A673 (cell line): ENCODE data around the gene CFLAR. TPM values are rescaled to one million over a fixed set of nuclear protein-coding genes. Genes with fewer than 3 reads are reported as not detected.

Experiments
- BruUV-seq: library from RNA; stranded (reverse); fragments of 400-500 nt; replicated peaks from 2 replicates; lab custom pipeline; 2021; lab: Mats Ljungman, UMichigan
- CTCF ChIA-PET: fragments of 300-600 bp; sonication (Branson Sonifier 250); formaldehyde crosslinking; loops from one replicate; lab custom pipeline; 2022; ENCODE audit warnings: antibody characterized with exemption; lab: Charles Lee
- POLR2A ChIA-PET: fragments of 300-600 bp; sonication (Branson Sonifier 250); formaldehyde crosslinking; loops from one replicate; lab custom pipeline; 2022; ENCODE audit warnings: antibody characterized with exemption; ENCODE audit not compliant: low non-redundant PET; lab: Charles Lee
- DNase-seq: peaks from one replicate; pipeline ENCODE4 v3.0.0-alpha.2; 2015; ENCODE audit warnings: low spot score
- H3K27ac ChIP-seq: fragments of 200-600 bp; sonication (generic); 2 replicates; pipeline ENCODE4 v1.5.1; 2016; ENCODE audit warnings: mixed run types, low read depth, mild to moderate bottlenecking, mixed read lengths, antibody characterized with exemption, low read length; ENCODE audit not compliant: poor library complexity, severe bottlenecking
- H3K27me3 ChIP-seq: fragments of 200-600 bp; sonication (generic); replicated peaks from 2 replicates; pipeline ENCODE4 v1.6.1; 2017; ENCODE audit warnings: mixed run types, low read depth, mild to moderate bottlenecking, mixed read lengths, antibody characterized with exemption, low read length; ENCODE audit not compliant: insufficient read depth, poor library complexity
- H3K36me3 ChIP-seq: fragments of 200-600 bp; sonication (generic); 2 replicates; pipeline ENCODE4 v1.6.1; 2016; ENCODE audit warnings: mixed run types, mild to moderate bottlenecking, mixed read lengths, antibody characterized with exemption, low read length; ENCODE audit not compliant: insufficient read depth, poor library complexity, severe bottlenecking
- H3K4me1 ChIP-seq: fragments of 200-600 bp; sonication (generic); 2 replicates; pipeline ENCODE4 v1.6.1; 2017; ENCODE audit warnings: mixed run types, mild to moderate bottlenecking, mixed read lengths, antibody characterized with exemption, low read length; ENCODE audit not compliant: insufficient read depth, poor library complexity, severe bottlenecking
- H3K4me3 ChIP-seq: fragments of 200-600 bp; sonication (generic); 2 replicates; pipeline ENCODE4 v1.5.1; 2016; ENCODE audit warnings: low read depth, mixed run types, mild to moderate bottlenecking, mixed read lengths, low read length; ENCODE audit not compliant: poor library complexity, severe bottlenecking
- H3K9me3 ChIP-seq: fragments of 200-600 bp; sonication (generic); 2 replicates; pipeline ENCODE4 v1.6.1; 2016; ENCODE audit warnings: mixed run types, low read depth, mild to moderate bottlenecking, mixed read lengths, antibody characterized with exemption, low read length; ENCODE audit not compliant: poor library complexity, severe bottlenecking
- CTCF ChIP-seq: fragments of 300-800, 200-600 bp; sonication (generic); conservative IDR thresholded peaks from 2 replicates; pipeline ENCODE4 v1.5.1; 2017; ENCODE audit warnings: low read depth, mild to moderate bottlenecking, antibody characterized with exemption, low read length, moderate library complexity, mixed read lengths
- EZH2 ChIP-seq: fragments of 200-600 bp; sonication (generic); IDR thresholded peaks from 2 replicates; pipeline ENCODE4 v1.6.1; 2017; ENCODE audit warnings: borderline replicate concordance, low read depth, mild to moderate bottlenecking, mixed read lengths, antibody characterized with exemption, low read length; ENCODE audit not compliant: poor library complexity, severe bottlenecking
- intact Hi-C: fragments of 100-400 bp; cut with micrococcal nuclease; formaldehyde crosslinking; loops from one replicate; pipeline ENCODE4 v1.10.0; 2022; ENCODE audit not compliant: unreplicated experiment
- total RNA-seq: library from RNA; stranded (reverse); gene quantifications from 2 replicates; pipeline ENCODE4 v1.2.3, GENCODE V29; 2021

The CFLAR gene
- total RNA-seq, 1 experiment from 2014 or later = 55.1 TPM

- intact Hi-C loops = no loop called here
- no peak for TF ChIP-seq CTCF
- no peak for TF ChIP-seq EZH2
- no TSS peak for BruUV-seq
- peak overlapping the region; percentile 1 for H3K4me3 ChIP-seq
- CTCF ChIA-PET = no interaction called here
- peaks cover 49% of the 10 kb centered on the region for H3K4me1 ChIP-seq
- H3K27ac ChIP-seq = peak overlapping the region; percentile 70
- POLR2A ChIA-PET = no interaction called here
- no peaks in the 10 kb centered on the region for H3K27me3 ChIP-seq
- peak; percentile 55 for DNase-seq
- peaks cover 4% of the 10 kb centered on the region for H3K36me3 ChIP-seq
- no peaks in the 10 kb centered on the region for H3K9me3 ChIP-seq
These were observed 13.1 kb downstream of the CFLAR start for GRCh38 chr2:201128933-201129505.

- BruUV-seq = no TSS peak
- Histone ChIP-seq H3K4me3 (no peak overlapping the region), H3K36me3 (peaks cover 12% of the 10 kb centered on the region), H3K27me3 (no peaks in the 10 kb centered on the region), H3K27ac (peak overlapping the region; percentile 32), H3K4me1 (peaks cover 40% of the 10 kb centered on the region), H3K9me3 (no peaks in the 10 kb centered on the region)
- ChIA-PET CTCF (no interaction called here), POLR2A (no interaction called here)
- DNase-seq = no peak
- intact Hi-C loops = no loop called here
- no peak for TF ChIP-seq CTCF
- no peak for TF ChIP-seq EZH2
These were observed 14.7 kb downstream of the CFLAR start for GRCh38 chr2:201130524-201131186.

- intact Hi-C loops = no loop called here
- Histone ChIP-seq H3K4me3 (no peak overlapping the region), H3K36me3 (peaks cover 21% of the 10 kb centered on the region), H3K4me1 (peaks cover 22% of the 10 kb centered on the region), H3K27me3 (no peaks in the 10 kb centered on the region), H3K9me3 (no peaks in the 10 kb centered on the region), H3K27ac (no peak overlapping the region)
- BruUV-seq = no TSS peak
- POLR2A ChIA-PET = no interaction called here
- CTCF ChIA-PET = no interaction called here
- TF ChIP-seq CTCF (no peak), EZH2 (no peak)
- no peak for DNase-seq
These were observed 16.6 kb downstream of the CFLAR start for GRCh38 chr2:201132518-201132917.
